HPDE6-E6E7 (cell line): ENCODE data around the gene YAP1.

ENCODE experiments used
- DNase-seq: peaks from one replicate; pipeline ENCODE4 v3.0.0; 2011; ENCODE audit warnings: missing footprints; ENCODE audit errors: extremely low spot score

YAP1 gene

GRCh38 chr11:102274628-102275027 is 164.4 kb downstream of the YAP1 start:
- no peak for DNase-seq

- DNase-seq, result no peak
Observed at GRCh38 chr11:102276362-102276761, 166.1 kb downstream of the YAP1 start.

- DNase-seq, result no peak
Observed at GRCh38 chr11:102276783-102277182, 166.5 kb downstream of the YAP1 start.

- no peak for DNase-seq
Observed at GRCh38 chr11:102279641-102280170, 169.5 kb downstream of the YAP1 start.

GRCh38 chr11:102280245-102280833 is 170.1 kb downstream of the YAP1 start:
- DNase-seq, result no peak
